GM18870 (cell line): ENCODE measurements around the gene WNT16.

Experiments
- ATAC-seq: cut with Tn5 transposase; IDR thresholded peaks from one replicate; pipeline ENCODE4 v1.9.1; 2021; ENCODE audit warnings: moderate library complexity; ENCODE audit not compliant: unreplicated experiment

WNT16 gene

DNA sequence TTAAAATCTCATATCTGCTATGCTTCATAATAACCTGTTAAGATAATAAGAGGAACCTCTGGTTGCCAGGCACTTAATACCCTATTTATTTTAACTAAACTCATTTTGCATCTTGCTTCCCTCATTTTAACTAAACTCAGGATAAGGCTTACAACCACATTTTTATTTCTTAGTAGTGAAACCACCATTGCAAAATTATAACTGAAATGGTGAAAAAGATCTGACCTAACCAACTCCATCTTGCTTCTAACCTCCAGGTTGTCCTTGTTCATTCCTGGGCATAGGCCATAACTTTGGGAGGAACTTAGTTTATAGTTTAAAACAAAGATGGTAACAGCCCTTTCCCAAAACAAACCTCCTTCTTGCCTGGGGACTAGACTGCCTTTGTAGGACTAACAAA is 61.3 kb downstream of the WNT16 start:
- no peak for ATAC-seq

- ATAC-seq: no peak
Measured at GRCh38 chr7:121390617-121391016, 61.8 kb downstream of the WNT16 start.
